ENCODE measurements around the gene ADAMTSL5.

DNA sequence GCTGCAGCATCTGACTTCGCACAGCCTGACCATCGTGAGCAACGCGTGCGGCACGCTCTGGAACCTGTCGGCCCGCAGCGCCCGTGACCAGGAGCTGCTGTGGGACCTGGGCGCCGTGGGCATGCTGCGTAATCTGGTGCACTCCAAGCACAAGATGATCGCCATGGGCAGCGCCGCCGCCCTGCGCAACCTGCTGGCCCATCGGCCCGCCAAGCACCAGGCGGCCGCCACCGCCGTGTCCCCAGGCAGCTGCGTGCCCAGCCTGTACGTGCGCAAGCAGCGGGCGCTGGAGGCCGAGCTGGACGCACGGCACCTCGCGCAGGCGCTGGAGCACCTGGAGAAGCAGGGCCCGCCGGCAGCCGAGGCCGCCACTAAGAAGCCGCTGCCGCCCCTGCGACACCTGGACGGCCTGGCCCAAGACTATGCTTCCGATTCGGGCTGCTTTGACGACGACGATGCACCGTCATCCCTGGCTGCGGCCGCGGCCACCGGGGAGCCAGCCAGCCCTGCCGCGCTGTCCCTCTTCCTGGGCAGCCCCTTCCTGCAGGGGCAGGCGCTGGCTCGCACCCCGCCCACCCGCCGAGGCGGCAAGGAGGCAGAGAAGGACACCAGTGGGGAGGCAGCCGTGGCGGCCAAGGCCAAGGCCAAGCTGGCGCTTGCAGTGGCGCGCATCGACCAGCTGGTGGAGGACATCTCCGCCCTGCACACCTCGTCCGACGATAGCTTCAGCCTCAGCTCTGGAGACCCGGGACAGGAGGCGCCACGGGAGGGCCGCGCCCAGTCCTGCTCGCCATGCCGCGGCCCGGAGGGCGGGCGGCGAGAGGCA lies 47.4 kb downstream of the ADAMTSL5 start:
- TF ChIP-seq, protein P1, sequence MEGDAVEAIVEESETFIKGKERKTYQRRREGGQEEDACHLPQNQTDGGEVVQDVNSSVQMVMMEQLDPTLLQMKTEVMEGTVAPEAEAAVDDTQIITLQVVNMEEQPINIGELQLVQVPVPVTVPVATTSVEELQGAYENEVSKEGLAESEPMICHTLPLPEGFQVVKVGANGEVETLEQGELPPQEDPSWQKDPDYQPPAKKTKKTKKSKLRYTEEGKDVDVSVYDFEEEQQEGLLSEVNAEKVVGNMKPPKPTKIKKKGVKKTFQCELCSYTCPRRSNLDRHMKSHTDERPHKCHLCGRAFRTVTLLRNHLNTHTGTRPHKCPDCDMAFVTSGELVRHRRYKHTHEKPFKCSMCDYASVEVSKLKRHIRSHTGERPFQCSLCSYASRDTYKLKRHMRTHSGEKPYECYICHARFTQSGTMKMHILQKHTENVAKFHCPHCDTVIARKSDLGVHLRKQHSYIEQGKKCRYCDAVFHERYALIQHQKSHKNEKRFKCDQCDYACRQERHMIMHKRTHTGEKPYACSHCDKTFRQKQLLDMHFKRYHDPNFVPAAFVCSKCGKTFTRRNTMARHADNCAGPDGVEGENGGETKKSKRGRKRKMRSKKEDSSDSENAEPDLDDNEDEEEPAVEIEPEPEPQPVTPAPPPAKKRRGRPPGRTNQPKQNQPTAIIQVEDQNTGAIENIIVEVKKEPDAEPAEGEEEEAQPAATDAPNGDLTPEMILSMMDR (conservative IDR thresholded peaks at IDR 0.05 in 1 of 2, IDR thresholded peaks at IDR 0.05 in 1 of 2; ENCODE audit: extremely low read depth in 1 of 2, insufficient read depth in 1 of 2, low read depth in 1 of 2, low read length in 2 of 2) = peak; percentile 38 to 66
- TF ChIP-seq EZH2 (IDR thresholded peaks at IDR 0.05; ENCODE audit: borderline replicate concordance, low read length) = no peak

Measured in mammary epithelial cell (primary cell).